ENCODE results near the gene DSCAML1. TPM values are rescaled to one million over a fixed set of nuclear protein-coding genes. Genes with fewer than 3 reads are reported as not detected.

The DSCAML1 gene
- total and polyA plus RNA-seq, 9 of the 15 experiments (the other 6 are each of a cell fraction or from before 2014, with no cell fraction given) = not detected

DNA sequence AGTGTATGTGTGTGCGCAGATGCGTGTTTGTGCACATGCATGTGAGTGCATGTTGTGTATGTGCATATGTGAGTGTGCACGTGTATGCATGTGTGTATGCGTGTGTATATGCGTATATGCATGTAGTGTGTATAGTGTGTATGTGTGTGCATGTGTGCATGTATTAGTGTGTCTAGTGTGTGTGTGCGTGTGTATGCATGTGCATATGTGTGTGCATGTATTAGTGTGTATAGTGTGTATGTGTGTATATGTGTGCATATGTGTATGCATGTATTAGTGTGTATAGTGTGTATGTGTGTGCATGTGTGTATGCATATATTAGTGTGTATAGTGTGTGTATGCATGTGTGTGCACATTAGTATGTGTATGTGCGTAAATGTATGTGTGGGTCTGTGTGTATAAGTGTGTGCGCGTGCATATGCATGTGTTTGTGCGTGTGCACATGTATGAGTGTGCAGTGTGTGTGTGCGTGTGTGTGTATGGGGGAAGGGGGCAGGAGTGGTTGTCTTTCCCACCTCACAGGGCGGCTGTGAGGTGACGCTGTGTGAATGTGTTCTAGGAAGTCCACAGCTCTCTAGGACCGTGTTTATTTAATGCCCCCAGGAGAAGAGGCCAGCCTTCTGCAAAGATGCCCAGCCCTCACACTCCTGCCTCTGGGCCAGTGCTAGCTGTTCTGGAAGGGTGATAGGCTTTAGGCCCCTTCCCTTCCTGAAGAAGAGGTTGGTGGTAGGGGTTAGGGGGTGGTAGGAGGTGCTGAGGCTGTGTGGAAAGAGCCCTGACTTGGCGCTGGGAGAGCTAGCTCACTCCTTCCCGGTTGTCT is 354.8 kb downstream of the DSCAML1 start:
- FAIRE-seq (no peak), ATAC-seq (no peak), DNase-seq (ENCODE audit: extremely low read depth in 1 of 4, low spot score in 3 of 4) (no peak)
- H3K27me3 ChIP-seq (ENCODE audit: control insufficient read depth in 2 of 2, insufficient read depth in 2 of 2, low read length in 2 of 2) = peaks cover 21 to 75% of the 10 kb centered on the region in 2 experiments; a peak in 4 of 5 replicates
- no peaks in the 10 kb centered on the region; the same call in 1 of the 2 replicates for H3K9me3 ChIP-seq (replicated peaks; ENCODE audit: control insufficient read depth, insufficient read depth, low read depth, low read length)
- no peak overlapping the region for H2AFZ ChIP-seq (ENCODE audit: low read depth, low read length)
- H3K27ac ChIP-seq (ENCODE audit: extremely low read depth, low read depth, low read length) = no peak overlapping the region
- WGBS (ENCODE audit: insufficient coverage, low coverage, missing lambda C conversion rate) = 27% methylated on average over 16 of the region's 16 CpGs
- TF ChIP-seq RHOXF2B (CRISPR knock-in tag; conservative IDR thresholded peaks at IDR 0.05) (no peak), NR2C1 (IDR thresholded peaks at IDR 0.05) (no peak), NR2C1 (tag; IDR thresholded peaks at IDR 0.05) (no peak), HCFC1 (IDR thresholded peaks at IDR 0.05; ENCODE audit: low read depth, low read length) (no peak), NFE2 (IDR thresholded peaks at IDR 0.05; ENCODE audit: low read depth) (no peak), RNF2 (IDR thresholded peaks at IDR 0.05) (no peak), STAG1 (CRISPR knock-in tag; IDR thresholded peaks at IDR 0.05; ENCODE audit: borderline replicate concordance) (no peak), EP400 (IDR thresholded peaks at IDR 0.05) (no peak), ZBED1 (IDR thresholded peaks at IDR 0.05) (no peak), ZNF121 (CRISPR knock-in tag; conservative IDR thresholded peaks at IDR 0.05) (no peak), ZNF584 (CRISPR knock-in tag; IDR thresholded peaks at IDR 0.05; ENCODE audit: low read depth) (no peak), ATF7 (IDR thresholded peaks at IDR 0.05) (no peak), FOXA3 (CRISPR knock-in tag; conservative IDR thresholded peaks at IDR 0.05 in 1 of 2, IDR thresholded peaks at IDR 0.05 in 1 of 2) (no peak), ZNF778 (CRISPR knock-in tag; IDR thresholded peaks at IDR 0.05) (no peak), LEF1 (IDR thresholded peaks at IDR 0.05) (no peak), MBD2 (IDR thresholded peaks at IDR 0.05; ENCODE audit: borderline replicate concordance, low read depth) (no peak), HDAC3 (IDR thresholded peaks at IDR 0.05; ENCODE audit: borderline replicate concordance, partially characterized antibody) (no peak), U2AF2 (optimal IDR thresholded peaks at IDR 0.05; ENCODE audit: low read depth, low read length) (no peak)
- TF ChIP-seq, protein P1, sequence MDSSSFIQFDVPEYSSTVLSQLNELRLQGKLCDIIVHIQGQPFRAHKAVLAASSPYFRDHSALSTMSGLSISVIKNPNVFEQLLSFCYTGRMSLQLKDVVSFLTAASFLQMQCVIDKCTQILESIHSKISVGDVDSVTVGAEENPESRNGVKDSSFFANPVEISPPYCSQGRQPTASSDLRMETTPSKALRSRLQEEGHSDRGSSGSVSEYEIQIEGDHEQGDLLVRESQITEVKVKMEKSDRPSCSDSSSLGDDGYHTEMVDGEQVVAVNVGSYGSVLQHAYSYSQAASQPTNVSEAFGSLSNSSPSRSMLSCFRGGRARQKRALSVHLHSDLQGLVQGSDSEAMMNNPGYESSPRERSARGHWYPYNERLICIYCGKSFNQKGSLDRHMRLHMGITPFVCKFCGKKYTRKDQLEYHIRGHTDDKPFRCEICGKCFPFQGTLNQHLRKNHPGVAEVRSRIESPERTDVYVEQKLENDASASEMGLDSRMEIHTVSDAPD (CRISPR knock-in tag; IDR thresholded peaks at IDR 0.05) = no peak
- TF ChIP-seq, protein P2, sequence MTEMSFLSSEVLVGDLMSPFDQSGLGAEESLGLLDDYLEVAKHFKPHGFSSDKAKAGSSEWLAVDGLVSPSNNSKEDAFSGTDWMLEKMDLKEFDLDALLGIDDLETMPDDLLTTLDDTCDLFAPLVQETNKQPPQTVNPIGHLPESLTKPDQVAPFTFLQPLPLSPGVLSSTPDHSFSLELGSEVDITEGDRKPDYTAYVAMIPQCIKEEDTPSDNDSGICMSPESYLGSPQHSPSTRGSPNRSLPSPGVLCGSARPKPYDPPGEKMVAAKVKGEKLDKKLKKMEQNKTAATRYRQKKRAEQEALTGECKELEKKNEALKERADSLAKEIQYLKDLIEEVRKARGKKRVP (CRISPR knock-in tag; IDR thresholded peaks at IDR 0.05) = no peak
- H3K4me1 ChIP-seq (replicated peaks in 1 of 2; ENCODE audit: control insufficient read depth in 2 of 2, insufficient read depth in 2 of 2, low read length in 2 of 2) = peaks cover 0 to 14% of the 10 kb centered on the region in 2 experiments; a peak in 2 of 5 replicates
- CTCF ChIA-PET (ENCODE audit: low intra/inter-chr PET ratio) = no interaction called here
- no peak overlapping the region; a peak in 1 of 4 replicates for H3K9ac ChIP-seq (ENCODE audit: insufficient read depth in 1 of 2, low read depth in 2 of 2, low read length in 2 of 2)
- no TSS peak for BruUV-seq (replicated peaks)
- no peak overlapping the region for H3K4me3 ChIP-seq
- in situ Hi-C loops (cut with MboI) = loop anchor here (10.0 kb wide), 1 partner anchor 363 kb away; no protein-coding TSS in a partner anchor
- peaks cover 4% of the 10 kb centered on the region for H4K20me1 ChIP-seq (replicated peaks; ENCODE audit: control insufficient read depth, insufficient read depth, low read length)
- H3K79me2 ChIP-seq (ENCODE audit: control insufficient read depth, insufficient read depth, low read length) = no peaks in the 10 kb centered on the region
- no peaks in the 10 kb centered on the region for H3K9me1 ChIP-seq (ENCODE audit: control insufficient read depth, insufficient read depth, low read length)
- POLR2A ChIA-PET = interaction anchor here (0.5 to 0.7 kb wide), 2 partner anchors 68 to 1613 kb away, joined by 3 read pairs; no protein-coding TSS in a partner anchor
- intact Hi-C loops (cut with micrococcal nuclease) = loop anchor here (5.0 kb wide), 1 partner anchor 365 kb away; no protein-coding TSS in a partner anchor
- no peak overlapping the region for H3K4me2 ChIP-seq (ENCODE audit: insufficient read depth, low read length)
- no peaks in the 10 kb centered on the region for H3K36me3 ChIP-seq (ENCODE audit: control insufficient read depth, insufficient read depth, low read length)

All from K562 (cell line).